GM21619 (cell line): ENCODE data around the gene MYL1.
A peak's percentile ranks its signal among the peaks of the same experiment; 100 is the strongest.

Source experiments
- ATAC-seq: cut with Tn5 transposase; IDR thresholded peaks from one replicate; pipeline ENCODE4 v1.9.1; 2021; ENCODE audit not compliant: unreplicated experiment

MYL1 gene

DNA sequence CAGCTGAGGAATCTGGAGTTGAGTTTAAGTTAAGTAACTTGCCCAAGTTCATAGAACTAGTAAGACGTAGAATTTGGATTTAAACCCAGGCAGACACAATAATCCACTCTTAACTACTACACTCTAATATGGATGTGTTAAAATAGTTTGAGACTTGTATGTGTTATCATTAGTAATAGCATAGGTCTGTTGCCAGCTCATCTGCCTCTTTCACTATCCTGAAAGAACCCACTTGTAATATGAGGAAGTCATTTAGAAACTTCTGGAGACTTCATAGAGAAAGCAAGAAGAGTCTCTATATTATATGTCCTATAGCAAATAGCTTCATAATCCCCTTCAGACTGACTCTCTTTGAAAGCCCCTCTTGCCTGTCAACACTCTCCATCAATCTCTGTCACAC, 46.7 kb downstream of the MYL1 start:
- no peak for ATAC-seq

DNA sequence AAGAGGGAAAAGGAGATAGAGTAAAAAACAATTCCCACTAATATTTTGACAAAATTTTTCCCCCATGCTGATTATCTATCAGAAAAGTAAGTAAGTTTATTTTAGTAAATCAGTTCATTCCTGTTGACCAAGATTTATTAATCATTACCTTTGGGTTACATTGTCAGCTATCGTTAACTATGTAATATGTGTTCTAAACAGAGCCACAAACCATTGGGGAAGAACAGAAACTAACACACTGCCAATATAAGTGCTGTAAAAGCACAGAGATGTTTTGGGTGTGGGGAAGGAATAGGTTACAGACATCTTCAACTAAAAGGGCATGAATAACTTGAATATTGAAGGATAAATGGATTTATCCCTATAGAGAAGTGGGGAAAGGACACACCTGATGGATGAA, 47.3 kb downstream of the MYL1 start:
- peak; percentile 50 for ATAC-seq

DNA sequence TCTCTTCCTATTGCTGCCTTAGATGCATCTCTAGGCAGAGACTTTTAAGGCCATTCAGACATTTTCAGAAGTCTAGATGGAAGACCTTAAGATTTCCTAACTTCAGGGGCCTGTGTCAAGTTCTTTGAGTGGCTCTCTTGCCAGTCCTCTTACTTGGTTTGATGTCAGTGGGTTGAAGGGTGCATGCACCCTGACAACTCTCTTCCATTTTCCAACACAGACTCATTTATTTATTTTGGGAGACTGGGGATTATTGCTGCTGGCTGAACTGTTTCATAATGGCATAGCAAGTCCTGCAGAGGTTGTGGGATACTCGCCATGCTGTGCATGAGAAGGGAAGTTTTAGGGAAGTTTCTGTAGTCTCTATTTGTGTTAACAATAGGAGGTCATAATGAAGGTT, 50.7 kb downstream of the MYL1 start:
- no peak for ATAC-seq

DNA sequence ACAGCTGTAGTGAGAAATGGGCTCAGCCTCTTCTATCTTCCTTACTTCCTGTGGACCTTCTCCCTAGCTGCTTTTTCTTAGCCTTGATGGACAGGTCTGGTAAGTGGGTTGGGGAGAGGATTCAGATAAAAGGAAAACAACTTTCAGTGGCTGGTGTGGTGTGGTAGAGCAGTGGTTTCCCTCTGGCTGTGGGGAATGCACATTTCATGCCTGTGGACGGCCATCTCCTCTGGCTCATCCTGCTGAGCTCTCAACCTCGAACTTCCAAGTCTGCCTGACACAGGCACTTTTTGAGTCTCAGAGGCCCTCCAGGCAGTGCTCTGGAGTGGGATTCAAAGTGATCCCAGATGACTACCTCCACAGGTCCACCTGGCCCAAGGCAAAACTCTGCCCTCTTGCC, 51.1 kb downstream of the MYL1 start:
- no peak for ATAC-seq

DNA sequence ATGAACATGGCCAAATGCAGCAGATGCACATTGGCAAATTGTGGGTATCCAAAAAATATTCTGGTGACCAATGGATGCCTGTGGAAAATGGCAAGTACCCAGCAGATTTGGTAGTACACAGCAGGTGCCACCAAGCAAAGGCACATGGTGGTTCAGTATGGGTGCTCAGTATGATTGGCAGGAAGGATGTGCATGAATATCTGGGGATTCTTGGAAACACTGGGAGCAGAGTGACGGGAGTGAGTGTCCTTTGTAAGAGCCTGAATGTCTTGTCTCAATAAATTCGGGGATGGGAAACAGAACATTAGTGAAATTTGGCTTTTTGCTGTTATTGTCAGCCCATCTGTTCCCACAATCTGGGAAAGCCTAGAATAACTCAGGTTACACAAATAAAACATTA, 52.9 kb downstream of the MYL1 start:
- ATAC-seq: no peak

DNA sequence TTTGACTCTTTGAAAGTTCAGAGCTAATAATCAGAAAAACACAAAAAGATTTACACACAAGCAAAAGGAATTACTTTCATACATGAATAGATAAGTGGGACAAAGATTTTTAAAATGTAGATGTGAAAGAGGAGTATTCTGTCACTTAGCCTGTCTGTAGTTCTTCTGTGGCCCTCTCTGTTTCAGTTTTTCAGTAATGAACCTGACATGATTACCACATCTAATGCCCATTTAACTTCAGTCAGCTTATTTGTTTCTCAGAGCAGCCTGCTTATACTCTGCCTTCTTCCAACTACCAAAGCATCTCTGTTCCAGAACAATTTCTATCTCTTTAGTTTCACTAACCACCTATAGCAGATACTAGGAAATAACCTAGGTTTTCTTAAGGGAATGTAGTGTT, 55.3 kb downstream of the MYL1 start:
- no peak for ATAC-seq

DNA sequence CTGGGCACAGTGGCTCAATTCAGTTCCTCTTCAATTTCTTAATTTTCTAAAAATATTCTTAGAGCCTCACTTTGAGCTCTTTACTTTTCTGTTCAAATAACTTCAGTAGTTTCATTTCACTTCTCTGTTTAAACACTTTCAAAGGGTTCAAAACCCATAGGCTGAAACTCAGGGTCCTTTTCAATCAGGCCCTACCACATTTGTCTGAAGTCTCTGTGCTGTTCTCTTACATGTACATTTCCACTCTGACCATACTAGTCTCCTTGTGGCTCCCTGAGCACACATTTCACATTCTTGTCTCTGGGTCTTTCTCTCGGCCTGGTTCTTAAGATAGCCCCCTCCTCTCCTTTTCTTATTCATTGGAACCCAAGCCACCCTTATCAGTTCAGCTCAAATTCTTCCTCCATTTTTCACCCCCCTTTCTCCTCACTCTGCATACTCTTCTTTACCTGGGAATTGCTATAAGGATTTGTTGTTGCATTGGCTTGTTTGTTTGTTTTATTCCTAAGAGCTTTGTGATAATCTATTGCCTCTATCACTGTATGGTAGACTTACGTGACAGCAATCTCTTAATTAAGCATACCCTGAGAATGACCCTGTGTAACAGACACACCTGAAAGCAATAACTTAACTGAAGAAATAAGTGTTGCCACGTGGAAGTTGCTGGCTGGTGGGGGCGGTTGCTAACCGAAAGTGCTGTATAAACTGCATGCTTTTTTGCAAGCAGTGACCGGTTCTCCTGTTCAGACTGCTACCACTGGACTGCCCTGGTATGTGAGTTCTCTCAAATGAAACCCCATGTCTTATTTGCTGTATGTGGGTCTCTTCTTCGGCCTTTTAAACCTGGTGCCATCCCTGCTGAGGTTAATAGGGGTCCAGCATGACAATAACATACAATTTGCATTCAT, 62.0 kb downstream of the MYL1 start:
- no peak for ATAC-seq

DNA sequence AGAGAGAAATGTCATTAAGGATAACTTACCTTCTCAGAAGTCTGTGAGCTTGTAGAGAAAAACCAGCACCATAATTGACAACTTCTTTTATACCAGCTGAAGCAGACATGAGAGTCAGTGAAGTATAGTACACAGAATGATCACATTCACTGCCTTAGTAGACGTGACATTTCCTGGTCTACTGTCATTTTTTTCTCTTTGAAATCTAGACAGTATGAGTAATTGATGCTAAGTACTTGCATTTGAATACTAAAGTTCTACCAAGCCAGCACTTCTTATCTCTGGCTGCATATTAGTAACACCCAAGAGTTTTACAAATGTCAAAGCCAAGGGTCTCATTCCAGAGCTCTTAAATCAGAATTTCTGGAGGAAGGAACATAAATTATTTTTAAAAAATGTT, 64.4 kb downstream of the MYL1 start:
- no peak for ATAC-seq
